ENCODE data around the gene FXYD3.
A peak's percentile ranks its signal among the peaks of the same experiment; 100 is the strongest.

FXYD3 gene

GRCh38 chr19:35115177-35115951 lies at the start of gene FXYD3:
Gene FXYD3, plus strand, starts transcription at chr19:35115823. Its CDS starts 3,554 bp downstream, at chr19:35119377.
- DNase-seq (ENCODE audit: low read depth), result no peak

GRCh38 chr19:35066121-35066520 lies 49.5 kb upstream of the FXYD3 start:
- no peak for DNase-seq (ENCODE audit: low read depth)

GRCh38 chr19:35066691-35067563 lies 48.7 kb upstream of the FXYD3 start:
- peak; percentile 89 for DNase-seq (ENCODE audit: low read depth)

GRCh38 chr19:35068941-35069634 lies 46.5 kb upstream of the FXYD3 start:
- DNase-seq (ENCODE audit: low read depth), result no peak

GRCh38 chr19:35069696-35070095 lies 45.9 kb upstream of the FXYD3 start:
- no peak for DNase-seq (ENCODE audit: low read depth)

- no peak for DNase-seq (ENCODE audit: low read depth)
These were observed 45.2 kb upstream of the FXYD3 start for GRCh38 chr19:35070471-35070870.

GRCh38 chr19:35073516-35073915 lies 42.1 kb upstream of the FXYD3 start:
- no peak for DNase-seq (ENCODE audit: low read depth)

GRCh38 chr19:35073941-35074340 lies 41.7 kb upstream of the FXYD3 start:
- no peak for DNase-seq (ENCODE audit: low read depth)

GRCh38 chr19:35074426-35075201 lies 41.0 kb upstream of the FXYD3 start:
- DNase-seq (ENCODE audit: low read depth), result no peak

GRCh38 chr19:35075202-35076025 lies 40.2 kb upstream of the FXYD3 start:
- no peak for DNase-seq (ENCODE audit: low read depth)

- DNase-seq (ENCODE audit: low read depth), result no peak
These were observed 39.6 kb upstream of the FXYD3 start for GRCh38 chr19:35076026-35076370.

GRCh38 chr19:35076657-35077056 lies 39.0 kb upstream of the FXYD3 start:
- DNase-seq (ENCODE audit: low read depth), result no peak

GRCh38 chr19:35077411-35078223 lies 38.0 kb upstream of the FXYD3 start:
- no peak for DNase-seq (ENCODE audit: low read depth)

- DNase-seq (ENCODE audit: low read depth), result no peak
These were observed 35.8 kb upstream of the FXYD3 start for GRCh38 chr19:35079826-35080225.

- no peak for DNase-seq (ENCODE audit: low read depth)
These were observed 34.9 kb upstream of the FXYD3 start for GRCh38 chr19:35080613-35081170.

GRCh38 chr19:35081201-35081600 lies 34.4 kb upstream of the FXYD3 start:
- no peak for DNase-seq (ENCODE audit: low read depth)

- no peak for DNase-seq (ENCODE audit: low read depth)
These were observed 31.7 kb upstream of the FXYD3 start for GRCh38 chr19:35083691-35084508.

GRCh38 chr19:35084509-35084762 lies 31.2 kb upstream of the FXYD3 start:
- no peak for DNase-seq (ENCODE audit: low read depth)

GRCh38 chr19:35085947-35086346 lies 29.7 kb upstream of the FXYD3 start:
- DNase-seq (ENCODE audit: low read depth), result no peak

Measured in stimulated activated CD8-positive, alpha-beta memory T cell treated with anti-CD3 and anti-CD28 coated beads, Interleukin-7, amount 100 ng/mL, for 24 hours (primary cell).